ENCODE measurements around the gene TRAPPC5. TPM values are rescaled to one million over a fixed set of nuclear protein-coding genes. Genes with fewer than 3 reads are reported as not detected.

Gene TRAPPC5
- total RNA-seq, 1 experiment from 2014 or later = 90.6 TPM

DNA sequence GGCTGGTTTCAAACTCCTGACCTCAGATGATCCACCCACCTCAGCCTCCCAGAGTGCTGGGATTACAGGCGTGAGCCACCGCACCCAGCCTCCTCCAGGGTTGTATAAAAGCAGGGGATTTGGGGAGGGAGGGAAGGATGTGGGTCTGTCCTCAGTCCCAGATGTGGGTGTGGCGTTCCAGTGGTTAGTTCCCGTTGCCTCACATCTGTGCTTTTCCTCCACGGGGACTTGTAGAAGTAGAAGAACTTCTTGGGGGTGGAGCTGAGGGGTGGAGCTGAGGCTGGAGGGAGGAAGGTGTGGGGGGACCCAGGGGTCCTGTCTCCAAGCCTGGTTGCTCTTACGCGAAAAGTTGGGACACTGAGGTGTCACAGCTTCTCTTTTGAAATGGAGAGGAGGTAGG lies 4.3 kb upstream of the TRAPPC5 start:
- no peak for DNase-seq (ENCODE audit: low spot score)

- no peak for DNase-seq (ENCODE audit: low spot score)
These were observed 3.8 kb upstream of the TRAPPC5 start, which contains the start of gene MCEMP1 for GRCh38 chr19:7676854-7677253. TSS of gene MCEMP1 (plus strand) at chr19:7677090. CDS start at chr19:7677121, 31 bp downstream.

DNA sequence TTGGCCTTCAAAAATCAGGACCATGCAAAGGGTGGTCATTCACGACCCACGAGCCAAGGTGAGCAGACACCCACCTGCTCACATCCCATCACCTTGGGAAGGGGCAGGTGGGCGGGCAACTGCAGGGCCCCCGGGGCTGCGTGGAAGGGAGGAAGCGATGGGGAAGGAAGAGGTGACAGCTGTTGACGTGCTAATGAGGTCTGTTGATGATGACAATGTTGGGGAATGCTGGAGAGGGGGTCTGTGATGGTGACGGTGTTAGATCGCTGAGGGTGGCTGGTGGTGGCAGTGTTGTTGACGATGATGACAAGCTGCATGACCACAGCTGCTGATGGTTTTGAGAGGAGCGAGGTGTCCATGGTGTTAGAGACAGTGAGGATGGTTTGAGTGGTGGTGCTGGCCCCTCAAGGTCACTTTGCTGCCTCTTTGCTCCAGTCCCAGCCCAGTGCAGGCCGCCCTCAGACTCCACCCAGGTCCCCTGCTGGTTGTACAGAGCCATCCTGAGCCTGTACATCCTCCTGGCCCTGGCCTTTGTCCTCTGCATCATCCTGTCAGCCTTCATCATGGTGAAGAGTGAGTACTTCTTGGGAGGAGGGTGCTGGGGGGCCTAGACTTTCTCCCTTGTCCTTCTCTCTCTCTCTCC lies 2.8 kb upstream of the TRAPPC5 start:
- no peak for DNase-seq (ENCODE audit: low spot score)

GRCh38 chr19:7678971-7679751 lies 1.5 kb upstream of the TRAPPC5 start:
- DNase-seq (ENCODE audit: low spot score) = peak; percentile 40

- DNase-seq (ENCODE audit: low spot score) = no peak
These were observed 645 bp upstream of the TRAPPC5 start for GRCh38 chr19:7679771-7680605.

DNA sequence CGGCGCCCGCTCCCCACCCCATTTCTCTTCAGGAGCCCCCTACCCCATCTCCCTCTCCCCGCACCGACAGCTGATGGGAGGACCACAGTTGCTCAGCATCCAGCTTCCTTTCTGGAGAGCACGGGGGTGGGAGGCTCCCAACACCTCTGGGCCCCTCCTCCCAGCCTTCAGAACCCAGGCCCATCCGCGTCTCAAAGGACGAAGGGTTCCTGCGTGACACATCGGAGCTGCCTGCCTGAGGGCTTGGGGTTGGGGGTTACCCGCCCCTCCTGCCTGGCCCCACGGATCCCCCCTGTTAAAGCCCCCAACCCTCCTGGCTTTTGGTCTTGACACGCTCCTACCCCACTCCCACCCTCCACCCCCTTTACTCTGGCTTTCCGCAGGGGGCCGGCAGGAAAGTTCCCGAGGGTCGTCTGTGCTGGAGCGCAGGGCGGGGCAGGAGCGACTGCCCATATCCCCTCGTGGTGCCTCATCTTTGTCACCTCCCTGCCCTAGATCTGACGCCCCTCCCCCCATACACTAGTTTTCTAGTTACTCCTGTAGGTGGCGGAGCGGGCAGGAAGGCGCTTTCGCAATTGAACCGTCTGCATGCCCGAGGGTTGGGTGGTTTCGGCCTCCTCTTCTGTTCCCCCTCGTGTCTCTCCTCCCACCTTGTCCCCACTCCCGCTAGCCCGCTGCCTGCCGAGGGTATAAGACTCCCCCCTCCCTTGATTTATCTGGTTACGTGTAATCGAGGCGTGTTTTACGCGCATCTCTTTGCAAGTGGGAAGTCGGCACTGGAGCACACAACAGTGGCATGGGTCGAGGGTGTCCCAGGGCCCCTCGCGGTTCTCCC lies 924 bp downstream of the TRAPPC5 start:
- peak; percentile 76 for DNase-seq (ENCODE audit: low spot score)

DNA sequence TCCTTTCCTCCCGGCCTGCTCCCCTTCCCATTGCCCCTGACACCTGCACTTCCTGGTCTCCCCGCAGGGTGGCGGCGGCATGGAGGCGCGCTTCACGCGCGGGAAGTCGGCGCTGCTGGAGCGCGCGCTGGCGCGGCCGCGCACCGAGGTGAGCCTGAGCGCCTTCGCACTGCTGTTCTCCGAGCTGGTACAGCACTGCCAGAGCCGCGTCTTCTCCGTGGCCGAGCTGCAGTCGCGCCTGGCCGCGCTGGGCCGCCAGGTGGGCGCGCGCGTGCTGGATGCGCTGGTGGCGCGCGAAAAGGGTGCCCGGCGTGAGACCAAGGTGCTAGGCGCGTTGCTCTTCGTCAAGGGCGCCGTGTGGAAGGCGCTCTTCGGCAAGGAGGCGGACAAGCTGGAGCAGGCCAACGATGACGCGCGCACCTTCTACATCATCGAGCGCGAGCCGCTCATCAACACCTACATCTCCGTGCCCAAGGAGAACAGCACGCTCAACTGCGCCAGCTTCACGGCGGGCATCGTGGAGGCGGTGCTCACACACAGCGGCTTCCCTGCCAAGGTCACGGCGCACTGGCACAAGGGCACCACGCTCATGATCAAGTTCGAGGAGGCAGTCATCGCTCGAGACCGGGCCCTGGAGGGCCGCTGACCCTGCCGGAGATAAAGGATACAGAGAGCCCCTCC lies 1.7 kb downstream of the TRAPPC5 start:
- no peak for DNase-seq (ENCODE audit: low spot score)

- no peak for DNase-seq (ENCODE audit: low spot score)
These were observed 5.2 kb downstream of the TRAPPC5 start for GRCh38 chr19:7685546-7686445.

DNA sequence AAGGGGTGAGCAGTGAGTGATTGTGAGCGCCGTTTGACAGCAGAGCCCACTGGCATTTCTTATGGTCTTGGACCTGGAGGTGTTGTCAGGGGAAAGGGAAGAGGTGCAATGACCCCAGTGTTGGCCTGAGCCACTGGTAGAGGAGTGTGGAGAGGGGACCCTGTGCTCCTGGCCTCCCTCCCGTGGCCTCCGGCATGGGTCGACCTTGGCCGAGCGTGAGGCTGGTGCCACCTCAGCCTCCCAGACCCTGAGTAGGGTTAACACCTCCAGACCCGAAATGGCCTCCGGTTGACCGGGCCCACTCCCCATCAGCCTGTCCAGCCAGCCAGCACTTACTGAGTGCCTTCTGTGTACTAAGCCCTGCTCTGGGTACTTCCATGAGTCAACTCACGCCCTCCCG lies 6.5 kb downstream of the TRAPPC5 start:
- DNase-seq (ENCODE audit: low spot score) = no peak

DNA sequence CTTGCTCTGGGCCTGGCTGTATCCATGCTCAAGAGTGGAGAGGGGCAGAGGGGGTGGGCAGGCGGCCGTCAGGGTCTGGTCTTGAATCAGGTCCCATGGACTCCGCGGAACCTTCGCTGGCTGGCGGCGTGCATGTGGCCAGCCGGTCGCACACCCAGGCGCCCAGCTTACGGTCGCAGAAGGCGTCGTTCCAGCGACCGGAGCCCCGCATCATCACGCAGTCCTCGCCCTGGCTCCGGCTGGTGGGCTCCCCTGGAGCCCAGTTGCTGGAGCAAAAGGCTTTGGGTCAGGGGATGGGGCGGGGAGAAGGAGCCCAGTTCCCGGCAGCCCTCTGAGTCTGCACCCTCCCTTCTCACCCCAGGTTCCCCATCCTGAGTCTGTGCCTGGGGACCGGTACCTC lies 8.5 kb downstream of the TRAPPC5 start:
- DNase-seq (ENCODE audit: low spot score) = no peak

GRCh38 chr19:7690779-7691258 lies 10.2 kb downstream of the TRAPPC5 start:
- DNase-seq (ENCODE audit: low spot score) = no peak

- DNase-seq (ENCODE audit: low spot score) = no peak
These were observed 10.9 kb downstream of the TRAPPC5 start for GRCh38 chr19:7691497-7691896.

- DNase-seq (ENCODE audit: low spot score) = no peak
These were observed 11.9 kb downstream of the TRAPPC5 start for GRCh38 chr19:7692417-7693088.

DNA sequence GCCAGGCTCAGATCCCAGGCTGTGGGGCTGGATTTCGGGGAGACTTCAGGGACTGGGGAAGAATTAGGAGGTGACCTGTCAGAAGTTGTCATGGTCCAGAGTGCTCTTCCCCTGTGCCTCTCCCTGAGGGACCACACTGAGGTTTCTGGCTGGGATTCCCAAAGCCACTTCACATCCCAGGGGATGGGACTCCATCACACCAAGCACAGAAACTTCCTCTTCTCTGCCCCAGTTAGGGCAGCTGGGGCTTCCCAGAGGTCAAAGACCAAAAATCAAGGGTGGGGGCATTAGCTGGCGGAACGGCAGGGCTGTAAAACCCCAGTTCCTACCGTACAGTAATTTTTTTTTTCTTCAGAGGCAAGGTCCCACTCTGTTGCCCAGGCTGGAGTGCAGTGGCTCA lies 13.9 kb downstream of the TRAPPC5 start:
- DNase-seq (ENCODE audit: low spot score) = no peak

- no peak for DNase-seq (ENCODE audit: low spot score)
These were observed 17.2 kb downstream of the TRAPPC5 start for GRCh38 chr19:7697721-7698287.

GRCh38 chr19:7698583-7698982 lies 17.9 kb downstream of the TRAPPC5 start:
- no peak for DNase-seq (ENCODE audit: low spot score)

DNA sequence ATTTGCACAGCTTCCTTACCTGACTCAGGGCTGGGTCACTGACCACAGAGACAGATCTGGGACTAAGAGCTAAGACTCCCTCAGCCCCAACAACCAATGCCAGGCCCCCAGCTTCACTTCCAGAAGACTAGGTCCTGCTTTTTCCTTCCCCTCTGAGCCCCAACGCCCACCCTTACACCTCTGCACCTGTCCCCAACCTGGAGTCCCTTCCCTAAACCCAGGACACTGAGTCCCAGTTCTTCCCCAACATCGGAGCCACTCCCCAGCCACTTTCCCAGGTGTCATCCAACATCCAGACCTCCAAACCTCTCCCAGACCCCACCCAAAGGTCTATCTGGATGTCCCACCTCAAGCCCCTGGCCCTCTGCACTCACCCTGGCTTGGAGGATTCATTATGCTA lies 18.4 kb downstream of the TRAPPC5 start:
- no peak for DNase-seq (ENCODE audit: low spot score)
